ENCODE data around the gene MSH5. TPM values are rescaled to one million over a fixed set of nuclear protein-coding genes. Genes with fewer than 3 reads are reported as not detected.

MSH5 gene
- total and polyA plus RNA-seq, 9 of the 15 experiments (the other 6 are each of a cell fraction or from before 2014, with no cell fraction given), result 12.5 to 104 (median 46.6) TPM

- TF ChIP-seq NUFIP1 (IDR thresholded peaks at IDR 0.05; ENCODE audit: partially characterized antibody) (no peak), PTBP1 (IDR thresholded peaks at IDR 0.05; ENCODE audit: low read depth, low read length) (0 out of 2 replicates have a peak, but pooled peaks have one; percentile 0), RBM39 (optimal IDR thresholded peaks at IDR 0.05; ENCODE audit: low read depth, low read length) (peak; percentile 93), ELF1 (tag; IDR thresholded peaks at IDR 0.05) (no peak), RNF2 (IDR thresholded peaks at IDR 0.05) (no peak), TBP (optimal IDR thresholded peaks at IDR 0.05; ENCODE audit: low read depth, low read length) (peak; percentile 83), RCOR1 (IDR thresholded peaks at IDR 0.05; ENCODE audit: borderline replicate concordance in 1 of 2, low read depth in 2 of 2, low read length in 2 of 2) (peak; percentile 61 to 63; a peak in 1 of 4 replicates), ZBTB17 (CRISPR knock-in tag; IDR thresholded peaks at IDR 0.05) (peak; percentile 72), NKRF (IDR thresholded peaks at IDR 0.05; ENCODE audit: borderline replicate concordance) (peak; percentile 95), CBFB (CRISPR knock-in tag; IDR thresholded peaks at IDR 0.05) (peak; percentile 85; the same call in 1 of the 2 replicates), ZMIZ1 (IDR thresholded peaks at IDR 0.05; ENCODE audit: low read depth in 2 of 2, low read length in 2 of 2) (peak in 1 of 2 experiments; percentile 16; a peak in 2 of 4 replicates), E2F5 (CRISPR knock-in tag; IDR thresholded peaks at IDR 0.05) (peak; percentile 98)
- TF ChIP-seq, protein P1, sequence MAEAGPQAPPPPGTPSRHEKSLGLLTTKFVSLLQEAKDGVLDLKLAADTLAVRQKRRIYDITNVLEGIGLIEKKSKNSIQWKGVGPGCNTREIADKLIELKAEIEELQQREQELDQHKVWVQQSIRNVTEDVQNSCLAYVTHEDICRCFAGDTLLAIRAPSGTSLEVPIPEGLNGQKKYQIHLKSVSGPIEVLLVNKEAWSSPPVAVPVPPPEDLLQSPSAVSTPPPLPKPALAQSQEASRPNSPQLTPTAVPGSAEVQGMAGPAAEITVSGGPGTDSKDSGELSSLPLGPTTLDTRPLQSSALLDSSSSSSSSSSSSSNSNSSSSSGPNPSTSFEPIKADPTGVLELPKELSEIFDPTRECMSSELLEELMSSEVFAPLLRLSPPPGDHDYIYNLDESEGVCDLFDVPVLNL (CRISPR knock-in tag; IDR thresholded peaks at IDR 0.05; ENCODE audit: low read depth), result peak; percentile 100
Observed at GRCh38 chr6:31739639-31740396, at the start of gene MSH5 (continued).
